IMR-90 (cell line): ENCODE results near the gene LRRC8E. TPM values are rescaled to one million over a fixed set of nuclear protein-coding genes. Genes with fewer than 3 reads are reported as not detected.

Experiments
- ATAC-seq: fragments of 200-7000 bp; cut with Tn5 transposase; 2 replicates; pipeline ENCODE4 v1.9.1; 2020; ENCODE audit warnings: low read depth, mild to moderate bottlenecking, moderate library complexity
- BruUV-seq: library from RNA; stranded (reverse); fragments of 400-500 nt; replicated peaks from 2 replicates; lab custom pipeline; 2021; lab: Mats Ljungman, UMichigan
- CTCF ChIA-PET: fragments of 300-600 bp; formaldehyde crosslinking; extraction: SDS; loops from one replicate; lab custom pipeline; 2021; ENCODE audit warnings: antibody characterized with exemption; lab: Yijun Ruan, JAX
- POLR2A ChIA-PET: fragments of 300-600 bp; sonication (Branson Sonifier 250); formaldehyde crosslinking; loops from one replicate; lab custom pipeline; 2022; ENCODE audit warnings: antibody characterized with exemption; ENCODE audit not compliant: unreplicated experiment; lab: Charles Lee
- DNase-seq: peaks from one replicate; pipeline ENCODE4 v3.0.0; 2013
- H2AFZ ChIP-seq: replicated peaks from 2 replicates; pipeline ENCODE3; 2013; ENCODE audit warnings: low read length, mild to moderate bottlenecking; ENCODE audit not compliant: poor library complexity
- H2AK5ac ChIP-seq: 2 replicates; pipeline ENCODE4 v1.6.1; 2013; ENCODE audit warnings: low read depth, low read length, inconsistent platforms
- H2AK9ac ChIP-seq: replicated peaks from 2 replicates; pipeline ENCODE3; 2013; ENCODE audit warnings: mild to moderate bottlenecking, low read depth, low read length, moderate library complexity; ENCODE audit not compliant: poor library complexity
- H2BK120ac ChIP-seq: 2 replicates; pipeline ENCODE4 v1.6.1; 2013; ENCODE audit warnings: low read depth, low read length, inconsistent platforms
- H2BK15ac ChIP-seq: 3 replicates; pipeline ENCODE4 v1.6.1; 2013; ENCODE audit warnings: low read depth, low read length, inconsistent platforms
- H2BK20ac ChIP-seq: 2 replicates; pipeline ENCODE4 v1.6.1; 2013; ENCODE audit warnings: low read depth, mild to moderate bottlenecking, inconsistent platforms, low read length, moderate library complexity
- H2BK5ac ChIP-seq: 2 replicates; pipeline ENCODE4 v1.6.1; 2013; ENCODE audit warnings: mild to moderate bottlenecking, low read depth, low read length, inconsistent platforms; ENCODE audit not compliant: poor library complexity, severe bottlenecking
- H3K14ac ChIP-seq: replicated peaks from 2 replicates; pipeline ENCODE4 v1.6.1; 2013; ENCODE audit warnings: low read depth, low read length, inconsistent platforms
- H3K18ac ChIP-seq: 2 replicates; pipeline ENCODE4 v1.6.1; 2013; ENCODE audit warnings: low read depth, low read length, control low read depth
- H3K23ac ChIP-seq: 2 replicates; pipeline ENCODE4 v1.6.1; 2013; ENCODE audit warnings: low read depth, low read length, inconsistent platforms
- H3K27ac ChIP-seq: 2 replicates; pipeline ENCODE4 v1.5.1; 2013; ENCODE audit warnings: mild to moderate bottlenecking, control low read depth, low read length; ENCODE audit not compliant: insufficient read depth
- H3K27me3 ChIP-seq: 2 replicates; pipeline ENCODE4 v1.6.1; 2013; ENCODE audit warnings: low read length; ENCODE audit not compliant: control insufficient read depth, insufficient read depth
- H3K36me3 ChIP-seq: 2 replicates; pipeline ENCODE4 v1.6.1; 2013; ENCODE audit warnings: low read length, mixed read lengths; ENCODE audit not compliant: control insufficient read depth, insufficient read depth
- H3K4ac ChIP-seq: 2 replicates; pipeline ENCODE4 v1.6.1; 2013; ENCODE audit warnings: low read depth, low read length, inconsistent platforms
- H3K4me1 ChIP-seq: 2 replicates; pipeline ENCODE4 v1.6.1; 2013; ENCODE audit warnings: low read length, mixed read lengths; ENCODE audit not compliant: control insufficient read depth, insufficient read depth
- H3K4me2 ChIP-seq: 2 replicates; pipeline ENCODE4 v1.6.1; 2013; ENCODE audit warnings: low read depth, mild to moderate bottlenecking, control low read depth, low read length, moderate library complexity
- H3K4me3 ChIP-seq: 2 replicates; pipeline ENCODE4 v1.5.1; 2013; ENCODE audit warnings: low read depth, mild to moderate bottlenecking, control low read depth, low read length, moderate library complexity; ENCODE audit not compliant: insufficient read depth
- H3K56ac ChIP-seq: 2 replicates; pipeline ENCODE4 v1.6.1; 2013; ENCODE audit warnings: low read length, inconsistent platforms; ENCODE audit not compliant: insufficient read depth; ENCODE audit errors: extremely low read depth
- H3K79me1 ChIP-seq, 2 experiments: 2 replicates each; pipeline ENCODE4 v1.6.1; 2013; ENCODE audit warnings: low read length in 2 of 2, inconsistent platforms in 1 of 2, low read depth in 1 of 2
- H3K9ac ChIP-seq: 2 replicates; pipeline ENCODE4 v1.6.1; 2013; ENCODE audit warnings: low read depth, low read length, control low read depth
- H3K9me1 ChIP-seq: 2 replicates; pipeline ENCODE4 v1.6.1; 2013; ENCODE audit warnings: low read length, inconsistent platforms; ENCODE audit not compliant: insufficient read depth
- H3K9me3 ChIP-seq: 2 replicates; pipeline ENCODE4 v1.6.1; 2013; ENCODE audit warnings: low read length; ENCODE audit not compliant: control insufficient read depth, insufficient read depth
- H4K20me1 ChIP-seq: 2 replicates; pipeline ENCODE4 v1.6.1; 2013; ENCODE audit warnings: low read length, inconsistent platforms; ENCODE audit not compliant: insufficient read depth
- H4K5ac ChIP-seq: 2 replicates; pipeline ENCODE4 v1.6.1; 2013; ENCODE audit warnings: mild to moderate bottlenecking, low read depth, low read length, control low read depth
- H4K8ac ChIP-seq, 2 experiments: 2 replicates each; pipeline ENCODE4 v1.6.1; 2013; ENCODE audit warnings: low read depth in 2 of 2, low read length in 2 of 2, control low read depth in 1 of 2, inconsistent platforms in 1 of 2
- H4K91ac ChIP-seq: 2 replicates; pipeline ENCODE4 v1.6.1; 2013; ENCODE audit warnings: low read depth, low read length, inconsistent platforms; ENCODE audit not compliant: insufficient read depth
- CEBPB ChIP-seq: IDR thresholded peaks from 2 replicates; pipeline ENCODE4 v1.6.1; 2012; ENCODE audit warnings: low read depth, low read length, improper control_type of control experiment
- WGBS, 2 experiments: methylation state at CpG; one replicate each; pipeline versions ENCODE4 v1.1.5 to v1.1.7; 2013; ENCODE audit warnings: missing lambda C conversion rate in 2 of 2; ENCODE audit not compliant: insufficient read length in 1 of 2; ENCODE audit errors: extremely low coverage in 2 of 2; 5-methylcytosine and 5-hydroxymethylcytosine counted together
- dilution Hi-C: fragments of 300-500 bp; cut with HindIII; formaldehyde crosslinking; loops from one replicate; pipeline ENCODE4 v1.14.3; 2018; ENCODE audit warnings: low sequenced_read_pairs; ENCODE audit not compliant: unreplicated experiment
- in situ Hi-C: fragments of 300-500 bp; cut with MboI; formaldehyde crosslinking; loops from 3 replicates; pipeline ENCODE4 v1.14.3; 2019; ENCODE audit warnings: low sequenced_read_pairs, inconsistent platforms, mixed read lengths
- intact Hi-C: fragments of 100-400 bp; cut with micrococcal nuclease; formaldehyde crosslinking; loops from 2 replicates; pipeline ENCODE4 v1.10.0; 2022
- polyA plus RNA-seq, 3 experiments: library from polyadenylated mRNA; depleted of rRNA; stranded (reverse); fragments of >200 nt; gene quantifications; 2 replicates each; pipeline ENCODE4 v1.2.3, GENCODE V29; 2012; ENCODE audit warnings: low replicate concordance in 1 of 3
- total RNA-seq: library from RNA; depleted of rRNA; stranded (reverse); fragments of >200 nt; gene quantifications from 2 replicates; pipeline ENCODE4 v1.2.3, GENCODE V29; 2012

The LRRC8E gene
- total and polyA plus RNA-seq, 2 of the 4 experiments (the other 2 are of a cell fraction), result 6.4 to 7.2 TPM

- Histone ChIP-seq H3K36me3 (no peaks in the 10 kb centered on the region), H2BK120ac (no peak overlapping the region), H4K91ac (no peak overlapping the region), H3K9me1 (no peaks in the 10 kb centered on the region), H4K5ac (no peak overlapping the region), H3K79me1 (no peaks in the 10 kb centered on the region), H3K27ac (no peak overlapping the region), H3K23ac (no peak overlapping the region), H3K18ac (no peak overlapping the region), H3K9ac (no peak overlapping the region), H3K9me3 (no peaks in the 10 kb centered on the region), H2BK20ac (no peak overlapping the region), H3K56ac (no peak overlapping the region), H2AK9ac (no peak overlapping the region), H2BK5ac (no peak overlapping the region), H3K4me2 (no peak overlapping the region), H2BK15ac (no peak overlapping the region), H2AFZ (no peak overlapping the region), H2AK5ac (no peak overlapping the region), H3K14ac (no peak overlapping the region), H3K4me1 (no peaks in the 10 kb centered on the region), H4K20me1 (no peaks in the 10 kb centered on the region), H4K8ac (no peak overlapping the region), H3K4me3 (no peak overlapping the region), H3K4ac (no peak overlapping the region), H3K27me3 (no peaks in the 10 kb centered on the region)
- dilution Hi-C loops (no loop called here), intact Hi-C loops (no loop called here), in situ Hi-C loops (no loop called here)
- ChIA-PET POLR2A (no interaction called here), CTCF (no interaction called here)
- DNase-seq (no peak), ATAC-seq (no peak)
- no TSS peak for BruUV-seq
- no peak for TF ChIP-seq CEBPB
- 75% methylated on average over 1 of the region's 3 CpGs; no CpG with 5 or more reads in 1 of the 2 experiments for WGBS, 2 experiments
These were observed 6.4 kb upstream of the LRRC8E start for GRCh38 chr19:7881910-7882309.
